ENCODE data around the gene CCNL2.

Gene CCNL2

GRCh38 chr1:1377540-1378205, 21.5 kb downstream of the CCNL2 start:
- DNase-seq = no peak
- intact Hi-C loops (cut with DNase I) = loop anchor here (10.0 kb wide), 1 partner anchor 253 kb away; no protein-coding TSS in a partner anchor

- intact Hi-C loops (cut with DNase I) = loop anchor here (10.0 kb wide), 1 partner anchor 252 kb away; no protein-coding TSS in a partner anchor
Observed at GRCh38 chr1:1376551-1377226, 22.4 kb downstream of the CCNL2 start.

GRCh38 chr1:1374929-1375662, 24.0 kb downstream of the CCNL2 start, which contains the start of gene AURKAIP1:
Gene AURKAIP1 (minus strand): TSS chr1:1375207. CDS start chr1:1374756, 451 bp downstream.
- intact Hi-C loops (cut with DNase I) = loop anchor here (2.0 to 10.0 kb wide), 2 partner anchors 32 to 250 kb away; partner anchors contain the start of gene MRPL20
- peak; percentile 95 to 100 (median 98) for DNase-seq

More at GRCh38 chr1:1376551-1377226, 22.4 kb downstream of the CCNL2 start:
- DNase-seq = no peak

- peak in 1 of 10 donors; percentile 85 for DNase-seq
- intact Hi-C loops (cut with DNase I) = loop anchor here (2.0 to 10.0 kb wide), 2 partner anchors 32 to 250 kb away; partner anchors contain the start of gene MRPL20
Observed at GRCh38 chr1:1374589-1374928, 24.6 kb downstream of the CCNL2 start.

- DNase-seq = peak in 1 of 10 donors; percentile 78
- intact Hi-C loops (cut with DNase I) = loop anchor here (2.0 to 10.0 kb wide), 2 partner anchors 33 to 249 kb away; partner anchors contain the start of gene MRPL20
Observed at GRCh38 chr1:1373815-1374588, 25.1 kb downstream of the CCNL2 start.

GRCh38 chr1:1373051-1373814, 25.9 kb downstream of the CCNL2 start:
- DNase-seq = peak in 1 of 10 donors; percentile 76
- intact Hi-C loops (cut with DNase I) = loop anchor here (10.0 kb wide), 1 partner anchor 248 kb away; no protein-coding TSS in a partner anchor

- intact Hi-C loops (cut with DNase I) = loop anchor here (10.0 kb wide), 1 partner anchor 247 kb away; no protein-coding TSS in a partner anchor
Observed at GRCh38 chr1:1371746-1372711, 27.1 kb downstream of the CCNL2 start.

GRCh38 chr1:1371364-1371745, 27.8 kb downstream of the CCNL2 start:
- intact Hi-C loops (cut with DNase I) = loop anchor here (10.0 kb wide), 1 partner anchor 247 kb away; no protein-coding TSS in a partner anchor
- DNase-seq = peak in 3 of 10 donors; percentile 42 to 71 (median 48)

More at GRCh38 chr1:1371746-1372711, 27.1 kb downstream of the CCNL2 start:
- peak in 8 of 10 donors; percentile 60 to 93 (median 68) for DNase-seq

- peak in 2 of 10 donors; percentile 59 to 79 for DNase-seq
Observed at GRCh38 chr1:1370771-1371300, 28.3 kb downstream of the CCNL2 start.

GRCh38 chr1:1370094-1370493, 29.0 kb downstream of the CCNL2 start:
- intact Hi-C loops (cut with DNase I) = loop anchor here (10.0 kb wide), 1 partner anchor 245 kb away; no protein-coding TSS in a partner anchor

More at GRCh38 chr1:1370771-1371300, 28.3 kb downstream of the CCNL2 start:
- intact Hi-C loops (cut with DNase I) = loop anchor here (10.0 kb wide), 1 partner anchor 246 kb away; no protein-coding TSS in a partner anchor

GRCh38 chr1:1367315-1367714, 31.8 kb downstream of the CCNL2 start:
- intact Hi-C loops (cut with DNase I) = no loop called here
- DNase-seq = no peak

More at GRCh38 chr1:1370094-1370493, 29.0 kb downstream of the CCNL2 start:
- peak in 2 of 10 donors; percentile 19 to 28 for DNase-seq

GRCh38 chr1:1366699-1367066, 32.5 kb downstream of the CCNL2 start:
- no peak for DNase-seq

GRCh38 chr1:1365875-1366698, 33.0 kb downstream of the CCNL2 start:
- intact Hi-C loops (cut with DNase I) = no loop called here
- DNase-seq = no peak

More at GRCh38 chr1:1366699-1367066, 32.5 kb downstream of the CCNL2 start:
- intact Hi-C loops (cut with DNase I) = no loop called here

- peak in 1 of 10 donors; percentile 74 for DNase-seq
- intact Hi-C loops (cut with DNase I) = no loop called here
Observed at GRCh38 chr1:1364266-1364665, 34.9 kb downstream of the CCNL2 start.

GRCh38 chr1:1361982-1362423, 37.1 kb downstream of the CCNL2 start:
- intact Hi-C loops (cut with DNase I) = no loop called here
- peak in 1 of 10 donors; percentile 75 for DNase-seq
